HL-60 (cell line): ENCODE data around the gene CARMIL1.

Source experiments
- DNase-seq, 2 experiments: peaks; one replicate each; pipeline ENCODE4 v3.0.0-alpha.2; 2010 to 2020; ENCODE audit warnings: low read depth in 1 of 2, low spot score in 1 of 2
- H3K27ac ChIP-seq: fragments of 250-450 bp; sonication (Bioruptor Pico); replicated peaks from 2 replicates; pipeline ENCODE4 v1.5.1; 2020; ENCODE audit warnings: mild to moderate bottlenecking, moderate library complexity
- H3K27me3 ChIP-seq: fragments of 250-450 bp; sonication (Bioruptor Pico); 2 replicates; pipeline ENCODE4 v1.5.1; 2021; ENCODE audit warnings: mild to moderate bottlenecking, moderate library complexity; ENCODE audit not compliant: insufficient read depth, poor library complexity, severe bottlenecking
- H3K4me3 ChIP-seq: replicated peaks from 2 replicates; pipeline ENCODE4 v1.5.1; 2011; ENCODE audit warnings: mild to moderate bottlenecking, control low read depth, low read length; ENCODE audit not compliant: insufficient read depth
- CTCF ChIP-seq: IDR thresholded peaks from one replicate; pipeline ENCODE4 v1.5.1; 2011; ENCODE audit warnings: low read length, control low read depth, inconsistent platforms; ENCODE audit not compliant: insufficient read depth
- GABPA ChIP-seq: IDR thresholded peaks from 2 replicates; pipeline ENCODE4 v1.6.1; 2012; ENCODE audit warnings: low read depth
- POLR2AphosphoS5 ChIP-seq: IDR thresholded peaks from 2 replicates; pipeline ENCODE4 v1.6.1; 2012; ENCODE audit warnings: low read depth
- SPI1 ChIP-seq: IDR thresholded peaks from 2 replicates; pipeline ENCODE4 v1.6.1; 2012; ENCODE audit warnings: low read depth, mild to moderate bottlenecking, borderline replicate concordance
- TF ChIP-seq, protein P1 (sequence below): IDR thresholded peaks from 2 replicates; pipeline ENCODE4 v1.6.1; 2012; ENCODE audit warnings: low read depth; ENCODE audit not compliant: insufficient replicate concordance

CARMIL1 gene

GRCh38 chr6:25404693-25405169 lies 125.6 kb downstream of the CARMIL1 start:
- Histone ChIP-seq H3K4me3 (peak overlapping the region; percentile 15), H3K27ac (no peak overlapping the region), H3K27me3 (no peaks in the 10 kb centered on the region)
- DNase-seq, result no peak
- TF ChIP-seq SPI1, result peak; percentile 14; the same call in 1 of the 2 replicates
- no peak for TF ChIP-seq CTCF

GRCh38 chr6:25405442-25405841 lies 126.3 kb downstream of the CARMIL1 start:
- Histone ChIP-seq H3K27me3 (no peaks in the 10 kb centered on the region), H3K27ac (no peak overlapping the region), H3K4me3 (no peak overlapping the region)
- no peak for DNase-seq
- no peak for TF ChIP-seq POLR2AphosphoS5
- no peak for TF ChIP-seq CTCF
- TF ChIP-seq, protein P1, sequence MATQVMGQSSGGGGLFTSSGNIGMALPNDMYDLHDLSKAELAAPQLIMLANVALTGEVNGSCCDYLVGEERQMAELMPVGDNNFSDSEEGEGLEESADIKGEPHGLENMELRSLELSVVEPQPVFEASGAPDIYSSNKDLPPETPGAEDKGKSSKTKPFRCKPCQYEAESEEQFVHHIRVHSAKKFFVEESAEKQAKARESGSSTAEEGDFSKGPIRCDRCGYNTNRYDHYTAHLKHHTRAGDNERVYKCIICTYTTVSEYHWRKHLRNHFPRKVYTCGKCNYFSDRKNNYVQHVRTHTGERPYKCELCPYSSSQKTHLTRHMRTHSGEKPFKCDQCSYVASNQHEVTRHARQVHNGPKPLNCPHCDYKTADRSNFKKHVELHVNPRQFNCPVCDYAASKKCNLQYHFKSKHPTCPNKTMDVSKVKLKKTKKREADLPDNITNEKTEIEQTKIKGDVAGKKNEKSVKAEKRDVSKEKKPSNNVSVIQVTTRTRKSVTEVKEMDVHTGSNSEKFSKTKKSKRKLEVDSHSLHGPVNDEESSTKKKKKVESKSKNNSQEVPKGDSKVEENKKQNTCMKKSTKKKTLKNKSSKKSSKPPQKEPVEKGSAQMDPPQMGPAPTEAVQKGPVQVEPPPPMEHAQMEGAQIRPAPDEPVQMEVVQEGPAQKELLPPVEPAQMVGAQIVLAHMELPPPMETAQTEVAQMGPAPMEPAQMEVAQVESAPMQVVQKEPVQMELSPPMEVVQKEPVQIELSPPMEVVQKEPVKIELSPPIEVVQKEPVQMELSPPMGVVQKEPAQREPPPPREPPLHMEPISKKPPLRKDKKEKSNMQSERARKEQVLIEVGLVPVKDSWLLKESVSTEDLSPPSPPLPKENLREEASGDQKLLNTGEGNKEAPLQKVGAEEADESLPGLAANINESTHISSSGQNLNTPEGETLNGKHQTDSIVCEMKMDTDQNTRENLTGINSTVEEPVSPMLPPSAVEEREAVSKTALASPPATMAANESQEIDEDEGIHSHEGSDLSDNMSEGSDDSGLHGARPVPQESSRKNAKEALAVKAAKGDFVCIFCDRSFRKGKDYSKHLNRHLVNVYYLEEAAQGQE, result no peak
- no peak for TF ChIP-seq GABPA
- TF ChIP-seq SPI1, result no peak

DNA sequence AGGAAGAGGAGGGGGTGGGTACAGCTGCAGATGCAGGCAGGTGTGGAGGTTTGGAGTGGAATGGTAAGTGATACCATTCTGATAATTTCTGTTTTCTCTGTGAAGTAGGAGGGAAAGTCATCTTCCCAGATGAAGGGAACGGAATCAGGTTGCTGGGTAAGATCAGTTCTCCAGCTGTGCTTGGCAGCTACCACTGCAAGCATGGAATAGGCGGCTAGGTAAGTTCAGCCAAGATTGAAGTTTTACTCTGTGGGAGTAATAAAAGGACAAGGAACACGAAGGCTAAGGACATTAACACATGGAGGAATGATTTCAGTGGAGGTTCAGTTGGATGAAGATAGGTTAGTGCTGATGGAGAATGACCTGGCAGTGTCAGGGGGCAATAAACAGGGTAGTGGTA lies 128.3 kb downstream of the CARMIL1 start:
- no peak for TF ChIP-seq SPI1
- no peak for DNase-seq
- no peak overlapping the region for H3K4me3 ChIP-seq
- H3K27ac ChIP-seq, result no peak overlapping the region
- no peaks in the 10 kb centered on the region for H3K27me3 ChIP-seq

- Histone ChIP-seq H3K27ac (no peak overlapping the region), H3K27me3 (peaks cover 2% of the 10 kb centered on the region), H3K4me3 (no peak overlapping the region)
- no peak for DNase-seq
- TF ChIP-seq, protein P1, result no peak
- TF ChIP-seq GABPA, result no peak
- no peak for TF ChIP-seq SPI1
- no peak for TF ChIP-seq CTCF
- TF ChIP-seq POLR2AphosphoS5, result no peak
These were observed 130.9 kb downstream of the CARMIL1 start for GRCh38 chr6:25410102-25410501.
